Measurements from ENCODE around the gene OR4F6. TPM values are rescaled to one million over a fixed set of nuclear protein-coding genes. Genes with fewer than 3 reads are reported as not detected.

Gene OR4F6
- total RNA-seq, 1 donor from 2014 or later = not detected

GRCh38 chr15:101827257-101827656, 23.9 kb downstream of the OR4F6 start:
- no peak for ATAC-seq (ENCODE audit: low read depth)
- H3K4me1 Mint-ChIP-seq = no peaks in the 10 kb centered on the region
- ChIA-PET CTCF (no interaction called here), POLR2A (no interaction called here)
- H3K9me3 Mint-ChIP-seq = peaks cover 2% of the 10 kb centered on the region
- H3K4me3 Mint-ChIP-seq = no peak overlapping the region
- intact Hi-C loops (cut with micrococcal nuclease) = no loop called here
- H3K36me3 Mint-ChIP-seq (ENCODE audit: low read depth) = no peaks in the 10 kb centered on the region
- peaks cover 19% of the 10 kb centered on the region for H3K27me3 Mint-ChIP-seq
- no peak overlapping the region for H3K27ac Mint-ChIP-seq
- DNase-seq = no peak
- no peak for TF ChIP-seq CTCF (IDR thresholded peaks at IDR 0.05)

GRCh38 chr15:101828774-101829173, 25.5 kb downstream of the OR4F6 start:
- intact Hi-C loops (cut with micrococcal nuclease) = no loop called here
- H3K36me3 Mint-ChIP-seq (ENCODE audit: low read depth) = no peaks in the 10 kb centered on the region
- CTCF ChIA-PET = no interaction called here
- POLR2A ChIA-PET = no interaction called here
- ATAC-seq (ENCODE audit: low read depth) = no peak
- no peak overlapping the region for H3K4me3 Mint-ChIP-seq
- H3K27ac Mint-ChIP-seq = no peak overlapping the region
- H3K4me1 Mint-ChIP-seq = no peaks in the 10 kb centered on the region
- DNase-seq = no peak
- H3K27me3 Mint-ChIP-seq = peaks cover 23% of the 10 kb centered on the region
- no peak for TF ChIP-seq CTCF (IDR thresholded peaks at IDR 0.05)
- H3K9me3 Mint-ChIP-seq = peaks cover 2% of the 10 kb centered on the region

GRCh38 chr15:101841656-101842055, 38.3 kb downstream of the OR4F6 start:
- intact Hi-C loops (cut with micrococcal nuclease) = no loop called here
- H3K4me1 Mint-ChIP-seq = no peaks in the 10 kb centered on the region
- H3K27me3 Mint-ChIP-seq = peaks cover 11% of the 10 kb centered on the region
- H3K36me3 Mint-ChIP-seq (ENCODE audit: low read depth) = no peaks in the 10 kb centered on the region
- ATAC-seq (ENCODE audit: low read depth) = no peak
- POLR2A ChIA-PET = no interaction called here
- H3K27ac Mint-ChIP-seq = no peak overlapping the region
- H3K9me3 Mint-ChIP-seq = no peaks in the 10 kb centered on the region
- CTCF ChIA-PET = no interaction called here
- no peak for TF ChIP-seq CTCF (IDR thresholded peaks at IDR 0.05)
- no peak overlapping the region for H3K4me3 Mint-ChIP-seq
- DNase-seq = no peak

GRCh38 chr15:101844916-101845315, 41.6 kb downstream of the OR4F6 start:
- H3K36me3 Mint-ChIP-seq (ENCODE audit: low read depth) = no peaks in the 10 kb centered on the region
- no peak overlapping the region for H3K27ac Mint-ChIP-seq
- TF ChIP-seq CTCF (IDR thresholded peaks at IDR 0.05) = no peak
- H3K4me3 Mint-ChIP-seq = no peak overlapping the region
- no peak for ATAC-seq (ENCODE audit: low read depth)
- H3K4me1 Mint-ChIP-seq = no peaks in the 10 kb centered on the region
- peaks cover 10% of the 10 kb centered on the region for H3K27me3 Mint-ChIP-seq
- ChIA-PET CTCF (no interaction called here), POLR2A (no interaction called here)
- intact Hi-C loops (cut with micrococcal nuclease) = no loop called here
- H3K9me3 Mint-ChIP-seq = no peaks in the 10 kb centered on the region
- no peak for DNase-seq

GRCh38 chr15:101852356-101852755, 49.0 kb downstream of the OR4F6 start:
- H3K27me3 Mint-ChIP-seq = peaks cover 19% of the 10 kb centered on the region
- ATAC-seq (ENCODE audit: low read depth) (no peak), DNase-seq (no peak)
- H3K36me3 Mint-ChIP-seq (ENCODE audit: low read depth) = no peaks in the 10 kb centered on the region
- POLR2A ChIA-PET = no interaction called here
- CTCF ChIA-PET = no interaction called here
- no peaks in the 10 kb centered on the region for H3K9me3 Mint-ChIP-seq
- no peak overlapping the region for H3K27ac Mint-ChIP-seq
- H3K4me3 Mint-ChIP-seq = no peak overlapping the region
- intact Hi-C loops (cut with micrococcal nuclease) = no loop called here
- TF ChIP-seq CTCF (IDR thresholded peaks at IDR 0.05) = no peak
- H3K4me1 Mint-ChIP-seq = no peaks in the 10 kb centered on the region

Other genes starting within 250 kb of the OR4F6 start
- gene TM2D3, start 151.1 kb upstream of the OR4F6 start, total RNA-seq = 45.8 and 49.9 TPM in 2 replicates
- gene TARS3, start 79.0 kb upstream of the OR4F6 start, total RNA-seq = 12.0 and 13.0 TPM in 2 replicates
- gene OR4F15, start 8.7 kb downstream of the OR4F6 start, total RNA-seq = not detected in 2 replicates

All from activated B cell treated with CpG ODN at 0.5 μM for 24 hours (primary cell).